Pons (tissue), 1 donor: ENCODE data around the gene IGF2BP3.
"Not testable (repeated sequence)": the region's sequence is repeated elsewhere in the genome, so short reads cannot be mapped to it uniquely, and the experiment has no call there.

ENCODE experiments used
- DNase-seq: peaks from one replicate; pipeline ENCODE4 v3.0.0-alpha.2; 2016; ENCODE audit warnings: low spot score

The IGF2BP3 gene

GRCh38 chr7:23470330-23471105, at the start of gene IGF2BP3:
IGF2BP3 (minus strand) TSS chr7:23470491; CDS start chr7:23470110, 381 bp downstream.
- no peak for DNase-seq

- DNase-seq: no peak
Measured at GRCh38 chr7:23514755-23515154, 44.5 kb upstream of the IGF2BP3 start.

DNA sequence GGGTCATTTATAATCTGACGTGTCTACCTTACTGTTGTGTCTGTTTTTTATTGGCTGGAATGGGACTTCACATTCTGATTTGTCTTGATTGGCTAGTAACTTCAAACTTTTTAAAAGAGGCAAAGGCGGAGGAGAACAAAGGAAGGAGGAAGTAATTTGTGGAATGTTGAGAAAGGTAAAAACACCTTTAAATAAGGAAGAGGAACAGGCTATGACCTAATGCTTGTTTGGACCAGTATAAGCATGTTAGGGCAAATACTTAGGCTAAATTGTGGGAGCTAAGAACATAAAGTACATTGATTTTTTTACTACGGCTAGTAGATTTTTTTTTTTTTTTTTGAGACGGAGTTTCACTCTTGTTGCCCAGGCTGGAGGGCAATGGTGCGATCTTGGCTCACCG, 43.5 kb upstream of the IGF2BP3 start:
- not testable (repeated sequence) for DNase-seq

DNA sequence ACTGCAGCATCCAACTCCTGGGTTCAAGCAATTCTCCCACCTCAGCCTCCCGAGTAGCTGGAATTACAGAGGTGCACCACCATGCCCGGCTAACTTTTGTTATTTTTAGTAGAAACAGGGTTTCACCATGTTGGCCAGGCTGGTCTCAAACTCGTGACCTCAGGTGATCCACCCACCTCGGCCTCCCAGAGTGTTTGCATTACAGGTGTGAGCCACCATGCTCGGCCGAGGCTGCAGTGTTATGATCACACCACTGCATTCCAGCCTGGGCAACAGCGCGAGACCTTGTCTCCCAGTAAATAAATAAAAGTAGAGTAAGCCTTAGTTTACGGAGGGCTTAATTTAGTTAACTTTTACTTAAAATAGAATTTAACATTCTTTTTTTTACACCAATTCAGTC, 23.7 kb upstream of the IGF2BP3 start:
- no peak for DNase-seq

DNA sequence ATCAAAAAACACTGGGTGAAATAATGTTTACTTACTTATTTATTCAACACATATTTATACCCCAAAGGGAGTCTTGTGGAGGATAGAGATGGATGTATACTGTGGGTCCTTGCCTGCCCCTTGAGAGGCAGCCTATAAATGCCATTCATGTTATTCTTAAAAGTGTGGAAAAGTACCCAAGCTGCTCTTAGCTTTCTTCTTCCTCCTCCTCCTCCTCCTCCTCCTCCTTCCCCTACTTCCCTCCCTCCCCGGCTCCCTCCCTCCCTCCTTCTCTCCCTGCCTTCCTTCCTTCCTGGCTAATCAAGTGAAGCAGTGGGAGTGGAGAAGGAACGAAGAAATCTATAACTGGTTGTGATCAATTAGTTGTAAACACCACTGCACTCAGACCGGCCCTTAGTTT, 21.2 kb upstream of the IGF2BP3 start:
- DNase-seq: no peak

DNA sequence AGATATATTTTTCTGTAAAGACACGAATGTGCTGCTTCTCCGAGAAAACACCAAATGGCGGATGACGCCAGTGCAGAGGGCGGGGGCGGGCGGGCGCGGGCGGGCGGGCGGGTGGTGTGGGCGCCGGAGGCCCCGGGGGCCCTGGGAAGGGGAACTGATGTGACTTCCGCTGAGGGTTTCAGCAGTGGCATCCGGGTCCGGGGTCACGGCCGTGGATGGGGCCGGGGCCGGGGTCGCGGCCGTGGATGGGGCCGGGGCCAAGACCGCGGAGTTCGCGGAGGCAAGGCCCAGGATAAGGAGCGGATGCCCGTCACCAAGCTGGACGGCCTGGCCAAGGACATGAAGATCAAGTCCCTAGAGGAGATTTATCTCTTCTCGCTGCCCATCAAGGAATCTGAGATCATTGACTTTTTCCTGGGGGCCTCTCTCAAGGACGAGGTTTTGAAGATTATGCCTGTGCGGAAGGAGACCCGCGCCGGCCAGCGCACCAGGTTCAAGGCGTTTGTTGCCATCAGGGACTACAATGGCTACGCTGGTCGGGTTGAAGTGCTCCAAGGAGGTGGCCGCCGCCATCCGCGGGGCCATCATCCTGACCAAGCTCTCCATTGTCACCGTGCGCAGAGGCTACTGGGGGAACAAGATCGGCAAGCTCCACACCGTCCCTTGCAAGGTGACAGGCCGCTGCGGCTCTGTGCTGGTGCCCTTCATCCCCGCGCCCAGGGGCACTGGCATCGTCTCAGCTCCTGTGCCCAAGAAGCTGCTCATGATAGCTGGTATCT, 20.3 kb upstream of the IGF2BP3 start:
- no peak for DNase-seq

DNA sequence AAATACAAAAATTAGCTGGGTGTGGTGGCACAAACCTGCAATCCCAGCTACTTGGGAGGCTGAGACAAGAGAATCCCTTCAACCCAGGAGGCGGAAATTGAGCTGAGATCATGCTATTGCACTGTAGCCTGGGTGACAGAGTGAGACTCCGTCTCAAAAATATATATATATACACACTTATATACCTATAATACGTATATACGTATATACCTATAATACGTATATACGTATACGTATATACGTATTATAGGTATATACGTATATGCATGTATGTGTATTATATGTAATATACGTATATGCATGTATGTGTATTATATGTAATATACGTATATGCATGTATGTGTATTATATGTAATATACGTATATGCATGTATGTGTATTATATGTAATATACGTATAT, 18.4 kb upstream of the IGF2BP3 start:
- not testable (repeated sequence) for DNase-seq

DNA sequence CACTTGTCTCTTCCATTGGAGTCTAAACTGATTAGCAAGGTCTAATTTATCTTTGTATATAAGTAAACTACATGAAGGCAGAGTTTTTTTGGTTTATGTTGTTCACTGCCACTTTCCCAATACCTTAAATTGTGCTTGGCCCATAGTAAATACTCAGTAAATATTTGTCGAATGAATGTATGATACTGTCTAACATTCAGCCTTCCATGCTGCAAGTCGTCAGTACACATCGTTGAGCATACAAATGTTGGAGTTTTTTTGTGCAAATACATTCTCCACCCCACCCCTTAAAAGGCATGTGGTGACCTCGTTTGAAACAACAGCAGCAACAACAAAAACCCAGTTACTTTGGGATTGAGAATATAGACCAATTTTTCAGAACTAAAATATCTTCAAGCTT, 17.4 kb upstream of the IGF2BP3 start:
- DNase-seq: no peak

GRCh38 chr7:23486002-23486773, 15.9 kb upstream of the IGF2BP3 start:
- no peak for DNase-seq

- DNase-seq: no peak
Measured at GRCh38 chr7:23482686-23483085, 12.4 kb upstream of the IGF2BP3 start.

DNA sequence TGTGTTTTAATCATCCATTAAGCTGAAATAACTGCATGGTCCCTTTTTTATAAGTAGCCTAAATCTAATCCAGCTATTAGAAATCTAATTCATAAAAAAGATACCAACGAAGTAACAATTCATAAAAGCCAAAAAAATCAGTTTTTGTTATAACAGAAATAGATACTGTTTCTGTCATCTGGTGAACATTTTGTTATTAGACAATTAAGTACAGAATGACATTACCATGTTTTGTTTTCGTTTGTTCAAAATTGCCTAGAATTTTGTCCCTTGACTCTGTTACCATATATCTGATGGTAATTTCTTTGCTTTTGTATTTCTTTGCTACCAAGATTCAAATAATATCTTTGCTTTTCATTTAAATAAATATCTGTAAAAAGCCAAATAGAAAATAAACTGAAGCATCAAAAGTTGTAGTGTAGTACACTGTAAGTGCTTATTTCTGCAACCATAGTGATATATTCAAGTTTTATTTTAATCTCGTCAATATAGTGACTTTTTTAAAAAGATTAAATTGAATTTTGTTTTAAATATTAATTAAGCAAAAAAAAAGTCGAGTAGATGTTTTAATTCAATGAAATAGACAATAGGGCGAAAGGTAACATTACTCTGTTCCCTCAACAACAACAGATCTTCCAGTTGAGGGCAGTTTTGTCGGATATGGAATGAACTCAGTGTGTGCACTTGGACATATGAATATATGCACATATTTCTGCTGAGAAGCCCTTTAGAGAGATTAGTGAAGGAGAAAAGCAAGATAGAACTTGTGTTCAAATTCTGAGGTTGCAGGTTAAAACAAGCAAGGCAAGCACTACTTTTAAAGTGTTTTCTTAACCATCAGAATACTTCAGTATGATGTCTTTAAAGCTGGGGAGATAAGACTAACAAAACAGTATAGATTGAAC, 7.9 kb upstream of the IGF2BP3 start:
- no peak for DNase-seq

- no peak for DNase-seq
Measured at GRCh38 chr7:23477157-23477499, 6.8 kb upstream of the IGF2BP3 start.

GRCh38 chr7:23476286-23477156, 6.2 kb upstream of the IGF2BP3 start:
- DNase-seq: no peak

DNA sequence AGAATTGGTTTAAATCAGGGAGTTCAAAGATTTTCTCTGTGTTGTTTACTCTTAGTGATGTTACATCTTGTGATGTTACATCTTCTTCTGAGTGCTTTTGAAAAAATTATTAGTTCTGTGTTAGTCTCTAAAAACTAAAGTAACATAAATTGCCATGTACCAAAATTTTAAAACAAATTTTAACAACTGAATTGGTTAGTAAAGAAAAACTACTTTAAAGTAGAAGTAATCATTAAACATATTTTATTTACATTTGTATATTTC, 5.2 kb upstream of the IGF2BP3 start:
- no peak for DNase-seq

GRCh38 chr7:23474829-23475575, 4.7 kb upstream of the IGF2BP3 start:
- peak; percentile 35 for DNase-seq

GRCh38 chr7:23474094-23474828, 4.0 kb upstream of the IGF2BP3 start:
- DNase-seq: no peak

DNA sequence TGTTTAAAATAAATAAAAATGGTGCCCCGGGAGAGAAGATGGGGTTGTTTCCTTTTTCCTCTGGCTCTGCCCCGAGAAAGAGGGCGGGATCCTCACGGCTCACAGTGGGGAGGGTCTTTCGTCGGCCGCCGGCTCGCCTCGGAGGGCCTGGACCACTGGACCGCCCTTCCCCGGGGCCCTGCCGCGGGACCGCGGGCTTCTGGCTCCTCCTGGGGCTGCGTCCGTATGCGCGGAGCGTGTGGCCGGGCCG, 3.5 kb upstream of the IGF2BP3 start:
- DNase-seq: no peak

- no peak for DNase-seq
Measured at GRCh38 chr7:23472956-23473843, 2.9 kb upstream of the IGF2BP3 start.

DNA sequence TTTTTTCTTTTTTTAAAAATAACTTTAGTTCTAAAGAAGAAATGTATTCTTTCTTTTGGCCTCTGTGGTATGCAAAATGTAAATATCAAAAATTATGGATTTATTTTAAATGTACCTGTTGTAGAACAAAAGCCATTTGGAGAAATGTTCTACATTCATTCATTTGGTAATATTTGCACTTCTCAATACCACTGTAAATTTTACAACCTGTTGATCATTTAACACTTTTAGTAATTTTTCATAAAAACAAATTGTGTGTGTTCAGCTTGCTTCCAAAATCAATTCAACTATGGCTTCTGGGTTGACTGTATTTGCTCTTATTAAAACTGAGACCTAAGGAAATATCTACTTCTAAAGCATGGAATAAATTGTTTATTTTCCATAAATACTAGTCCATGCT, 2.3 kb upstream of the IGF2BP3 start:
- DNase-seq: no peak
